Cerebellar cortex (tissue), 1 donor: ENCODE results near the gene PPP2R3A.

ENCODE experiments used
- DNase-seq: peaks from one replicate; pipeline ENCODE4 v3.0.0-alpha.2; 2015; ENCODE audit warnings: low spot score

Gene PPP2R3A

GRCh38 chr3:135973841-135974240, 8.3 kb downstream of the PPP2R3A start:
- no peak for DNase-seq

GRCh38 chr3:135975053-135975452, 9.5 kb downstream of the PPP2R3A start:
- DNase-seq: no peak

- DNase-seq: no peak
Measured at GRCh38 chr3:135975536-135975935, 10.0 kb downstream of the PPP2R3A start.

- no peak for DNase-seq
Measured at GRCh38 chr3:135980343-135980742, 14.8 kb downstream of the PPP2R3A start.

- no peak for DNase-seq
Measured at GRCh38 chr3:135981701-135982403, 16.3 kb downstream of the PPP2R3A start.

- DNase-seq: no peak
Measured at GRCh38 chr3:135982404-135982761, 16.9 kb downstream of the PPP2R3A start.

GRCh38 chr3:135982922-135983581, 17.5 kb downstream of the PPP2R3A start:
- DNase-seq: no peak

- no peak for DNase-seq
Measured at GRCh38 chr3:135987661-135988060, 22.1 kb downstream of the PPP2R3A start.

GRCh38 chr3:135989242-135989641, 23.7 kb downstream of the PPP2R3A start:
- no peak for DNase-seq

- no peak for DNase-seq
Measured at GRCh38 chr3:135990903-135991302, 25.4 kb downstream of the PPP2R3A start.

GRCh38 chr3:135991621-135992020, 26.1 kb downstream of the PPP2R3A start:
- no peak for DNase-seq

GRCh38 chr3:135992072-135992471, 26.5 kb downstream of the PPP2R3A start:
- DNase-seq: no peak

GRCh38 chr3:135994708-135995337, 29.3 kb downstream of the PPP2R3A start:
- DNase-seq: no peak

GRCh38 chr3:135995766-135996165, 30.2 kb downstream of the PPP2R3A start:
- DNase-seq: no peak

- DNase-seq: no peak
Measured at GRCh38 chr3:135997554-135998320, 32.2 kb downstream of the PPP2R3A start.

- no peak for DNase-seq
Measured at GRCh38 chr3:136008221-136008620, 42.7 kb downstream of the PPP2R3A start.

GRCh38 chr3:136008732-136009470, 43.4 kb downstream of the PPP2R3A start:
- DNase-seq: no peak

GRCh38 chr3:136018876-136019275, 53.3 kb downstream of the PPP2R3A start:
- DNase-seq: no peak

- DNase-seq: no peak
Measured at GRCh38 chr3:136021803-136022202, 56.3 kb downstream of the PPP2R3A start.

GRCh38 chr3:136022529-136023263, 57.2 kb downstream of the PPP2R3A start:
- DNase-seq: no peak
